ENCODE results near the gene SPIN1. TPM values are rescaled to one million over a fixed set of nuclear protein-coding genes. Genes with fewer than 3 reads are reported as not detected.
"Not testable (repeated sequence)": the region's sequence is repeated elsewhere in the genome, so short reads cannot be mapped to it uniquely, and the experiment has no call there.

Gene SPIN1
- total RNA-seq, 3 donors from 2014 or later (not counting 1 experiment from before 2014, with no cell fraction given), result 30.3 to 46.1 (median 39.3) TPM

DNA sequence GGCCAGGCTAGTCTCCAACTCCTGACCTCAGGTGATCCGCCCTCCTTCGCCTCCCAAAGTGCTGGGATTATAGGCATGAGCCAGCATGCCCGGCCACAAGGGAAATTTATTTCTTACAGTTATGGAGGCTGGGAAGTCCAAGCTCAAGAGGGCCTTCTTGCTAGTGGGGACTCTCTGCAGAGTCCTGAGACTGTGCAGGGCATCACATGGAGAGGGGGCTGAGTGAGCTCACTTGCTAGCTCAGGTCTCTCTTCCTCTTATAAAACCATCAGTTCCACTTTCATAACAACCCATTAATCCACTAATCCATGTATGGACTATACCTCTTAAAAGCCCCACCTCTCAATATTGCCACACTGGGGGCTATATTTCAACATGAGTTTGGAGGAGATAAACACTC lies 5.1 kb upstream of the SPIN1 start:
- intact Hi-C loops (cut with micrococcal nuclease), result no loop called here

DNA sequence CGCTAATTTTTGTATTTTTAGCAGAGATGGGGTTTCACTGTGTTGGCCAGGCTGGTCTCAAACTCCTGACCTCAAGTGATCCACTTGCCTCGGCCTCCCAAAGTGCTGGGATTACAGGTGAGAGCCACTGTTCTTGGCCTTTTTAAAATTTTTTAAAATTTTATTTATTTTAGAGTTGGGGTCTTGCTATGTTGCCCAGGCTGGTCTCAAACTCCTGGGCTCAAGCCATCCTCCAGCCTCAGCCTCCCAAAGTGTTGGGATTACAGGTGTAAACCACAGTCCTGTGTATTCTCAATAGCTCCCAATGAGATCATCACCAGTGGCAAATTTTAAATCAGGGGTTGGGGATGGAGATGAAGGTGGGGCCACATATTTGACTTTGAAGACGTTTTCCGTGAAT lies 2.1 kb upstream of the SPIN1 start:
- not testable (repeated sequence) for H3K27me3 ChIP-seq (ENCODE audit: control insufficient read depth, insufficient read depth, low read length); H3K36me3 ChIP-seq (ENCODE audit: control insufficient read depth, insufficient read depth, low read length); DNase-seq; H3K4me3 ChIP-seq (ENCODE audit: low read length); H3K27ac Mint-ChIP-seq; H3K9me3 ChIP-seq (ENCODE audit: control insufficient read depth, insufficient read depth, low read length); H3K27me3 Mint-ChIP-seq (ENCODE audit: low read depth in 2 of 2); H3K9me3 Mint-ChIP-seq; H3K27ac ChIP-seq (ENCODE audit: low read length); H3K36me3 Mint-ChIP-seq; ATAC-seq
- Mint-ChIP-seq H3K4me1 (peaks cover 14 to 27% of the 10 kb centered on the region in 2 donors), H3K4me3 (peak overlapping the region; percentile 91)
- peaks cover 14% of the 10 kb centered on the region for H3K4me1 ChIP-seq (ENCODE audit: control insufficient read depth, insufficient read depth, low read length)
- intact Hi-C loops (cut with micrococcal nuclease), result loop anchor here (5.0 kb wide), 1 partner anchor 209 kb away; no protein-coding TSS in a partner anchor
- 95% methylated on average over 2 of the region's 4 CpGs for WGBS (ENCODE audit: insufficient coverage)

More for the DNA sequence above, 5.1 kb upstream of the SPIN1 start:
- no peaks in the 10 kb centered on the region for H3K9me3 ChIP-seq (ENCODE audit: control insufficient read depth, insufficient read depth, low read length)
- Mint-ChIP-seq H3K36me3 (no peaks in the 10 kb centered on the region), H3K4me1 (peaks cover 8 to 9% of the 10 kb centered on the region in 2 donors), H3K4me3 (no peak overlapping the region), H3K27ac (no peak overlapping the region), H3K9me3 (no peaks in the 10 kb centered on the region), H3K27me3 (ENCODE audit: low read depth in 2 of 2) (peaks cover 4 to 7% of the 10 kb centered on the region in 2 donors)
- ATAC-seq, result no peak
- 91% methylated on average over 3 of the region's 3 CpGs for WGBS (ENCODE audit: insufficient coverage)
- H3K27ac ChIP-seq (ENCODE audit: low read length), result no peak overlapping the region
- TF ChIP-seq, protein P1, sequence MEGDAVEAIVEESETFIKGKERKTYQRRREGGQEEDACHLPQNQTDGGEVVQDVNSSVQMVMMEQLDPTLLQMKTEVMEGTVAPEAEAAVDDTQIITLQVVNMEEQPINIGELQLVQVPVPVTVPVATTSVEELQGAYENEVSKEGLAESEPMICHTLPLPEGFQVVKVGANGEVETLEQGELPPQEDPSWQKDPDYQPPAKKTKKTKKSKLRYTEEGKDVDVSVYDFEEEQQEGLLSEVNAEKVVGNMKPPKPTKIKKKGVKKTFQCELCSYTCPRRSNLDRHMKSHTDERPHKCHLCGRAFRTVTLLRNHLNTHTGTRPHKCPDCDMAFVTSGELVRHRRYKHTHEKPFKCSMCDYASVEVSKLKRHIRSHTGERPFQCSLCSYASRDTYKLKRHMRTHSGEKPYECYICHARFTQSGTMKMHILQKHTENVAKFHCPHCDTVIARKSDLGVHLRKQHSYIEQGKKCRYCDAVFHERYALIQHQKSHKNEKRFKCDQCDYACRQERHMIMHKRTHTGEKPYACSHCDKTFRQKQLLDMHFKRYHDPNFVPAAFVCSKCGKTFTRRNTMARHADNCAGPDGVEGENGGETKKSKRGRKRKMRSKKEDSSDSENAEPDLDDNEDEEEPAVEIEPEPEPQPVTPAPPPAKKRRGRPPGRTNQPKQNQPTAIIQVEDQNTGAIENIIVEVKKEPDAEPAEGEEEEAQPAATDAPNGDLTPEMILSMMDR (IDR thresholded peaks at IDR 0.05), result no peak
- H3K4me3 ChIP-seq (ENCODE audit: low read length), result no peak overlapping the region
- H3K36me3 ChIP-seq (ENCODE audit: control insufficient read depth, insufficient read depth, low read length), result no peaks in the 10 kb centered on the region
- DNase-seq, result no peak
- peaks cover 9% of the 10 kb centered on the region for H3K4me1 ChIP-seq (ENCODE audit: control insufficient read depth, insufficient read depth, low read length)
- no peaks in the 10 kb centered on the region for H3K27me3 ChIP-seq (ENCODE audit: control insufficient read depth, insufficient read depth, low read length)

DNA sequence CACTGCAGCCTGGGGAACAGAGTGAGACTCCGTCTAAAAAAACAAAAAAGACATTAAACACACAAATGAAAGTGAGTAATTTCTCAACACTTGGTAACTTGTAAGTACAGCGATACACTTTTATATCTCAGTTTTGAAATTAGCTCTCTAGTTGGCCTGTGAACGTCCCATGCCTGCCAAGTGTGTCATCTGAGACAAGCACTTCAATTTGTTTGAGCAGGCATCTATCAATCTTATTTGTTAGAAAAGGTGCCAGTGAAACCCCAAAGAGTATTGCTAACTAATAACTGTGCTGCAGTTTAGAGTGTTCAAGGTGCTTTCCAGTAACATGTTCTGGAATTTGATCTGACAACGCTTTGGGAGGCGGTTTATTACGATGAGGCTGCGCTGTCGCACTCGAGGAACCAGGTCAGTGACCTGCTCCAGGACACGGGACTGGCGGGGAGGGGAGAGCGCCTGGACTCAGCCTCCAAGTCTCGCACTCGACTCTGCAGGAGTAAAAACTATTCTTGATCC lies 1.1 kb upstream of the SPIN1 start:
- Histone ChIP-seq H3K36me3 (ENCODE audit: control insufficient read depth, insufficient read depth, low read length) (no peaks in the 10 kb centered on the region), H3K4me3 (ENCODE audit: low read length) (peak overlapping the region; percentile 82), H3K27me3 (ENCODE audit: control insufficient read depth, insufficient read depth, low read length) (no peaks in the 10 kb centered on the region), H3K4me1 (ENCODE audit: control insufficient read depth, insufficient read depth, low read length) (peaks cover 14% of the 10 kb centered on the region), H3K27ac (ENCODE audit: low read length) (peak overlapping the region; percentile 60), H3K9me3 (ENCODE audit: control insufficient read depth, insufficient read depth, low read length) (no peaks in the 10 kb centered on the region)
- peaks cover 20 to 36% of the 10 kb centered on the region in 2 donors for H3K4me1 Mint-ChIP-seq
- TF ChIP-seq, protein P1 (IDR thresholded peaks at IDR 0.05), result no peak
- 48% methylated on average over 14 of the region's 14 CpGs for WGBS (ENCODE audit: insufficient coverage)
- no peaks in the 10 kb centered on the region for H3K36me3 Mint-ChIP-seq
- ATAC-seq (no peak), DNase-seq (no peak)
- peak overlapping the region; percentile 86 to 95 for H3K27ac Mint-ChIP-seq
- no peaks in the 10 kb centered on the region for H3K27me3 Mint-ChIP-seq (ENCODE audit: low read depth in 2 of 2)
- H3K9me3 Mint-ChIP-seq, result no peaks in the 10 kb centered on the region
- peak overlapping the region; percentile 91 for H3K4me3 Mint-ChIP-seq
- intact Hi-C loops (cut with micrococcal nuclease), result loop anchor here (5.0 kb wide), 1 partner anchor 210 kb away; no protein-coding TSS in a partner anchor

DNA sequence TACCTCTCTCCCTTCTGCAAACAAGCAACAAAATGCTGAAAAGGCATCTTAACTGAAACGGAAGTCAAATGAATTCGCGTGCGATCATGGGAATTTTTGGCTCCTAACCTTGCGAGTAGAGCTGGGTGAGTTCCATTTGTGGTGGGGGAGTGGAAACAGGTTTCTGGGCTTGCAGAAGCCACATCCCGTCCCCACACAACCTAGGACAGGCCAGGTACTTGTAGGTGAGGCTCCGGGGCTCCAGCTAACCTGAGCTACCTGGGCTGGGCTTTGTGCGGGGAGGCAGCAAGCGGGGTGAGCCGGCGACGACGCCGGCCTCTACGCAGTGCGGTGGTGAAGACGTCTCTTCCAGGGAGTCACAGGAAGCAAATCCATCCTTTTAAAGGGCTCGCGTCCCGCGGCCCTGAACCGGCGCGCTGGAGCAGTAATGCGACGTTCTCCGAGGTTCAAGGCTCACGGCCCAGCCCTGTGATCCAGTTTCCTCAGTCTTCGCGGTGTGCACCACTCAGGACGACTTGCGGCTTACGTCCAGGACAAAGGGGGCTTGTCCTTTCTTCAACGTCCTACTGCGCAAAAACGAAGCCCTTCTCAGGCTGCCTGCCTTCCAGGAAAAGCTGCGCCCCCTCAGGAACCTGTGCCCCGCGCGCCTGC lies 567 bp upstream of the SPIN1 start:
- TF ChIP-seq, protein P1 (IDR thresholded peaks at IDR 0.05), result no peak
- H3K27ac Mint-ChIP-seq, result peak overlapping the region; percentile 86 to 95
- WGBS (ENCODE audit: insufficient coverage), result 2% methylated on average over 40 of the region's 40 CpGs
- H3K4me3 Mint-ChIP-seq, result peak overlapping the region; percentile 91
- no peaks in the 10 kb centered on the region for H3K27me3 Mint-ChIP-seq (ENCODE audit: low read depth in 2 of 2)
- peak overlapping the region; percentile 60 for H3K27ac ChIP-seq (ENCODE audit: low read length)
- H3K4me1 Mint-ChIP-seq, result peaks cover 26 to 41% of the 10 kb centered on the region in 2 donors
- no peaks in the 10 kb centered on the region for H3K9me3 ChIP-seq (ENCODE audit: control insufficient read depth, insufficient read depth, low read length)
- DNase-seq, result peak in 1 of 2 donors; percentile 76
- no peaks in the 10 kb centered on the region for H3K36me3 ChIP-seq (ENCODE audit: control insufficient read depth, insufficient read depth, low read length)
- H3K9me3 Mint-ChIP-seq, result no peaks in the 10 kb centered on the region
- intact Hi-C loops (cut with micrococcal nuclease), result loop anchor here (5.0 kb wide), 1 partner anchor 210 kb away; no protein-coding TSS in a partner anchor
- peaks cover 14% of the 10 kb centered on the region for H3K4me1 ChIP-seq (ENCODE audit: control insufficient read depth, insufficient read depth, low read length)
- ATAC-seq, result peak in 2 of 3 donors; percentile 1 to 5
- H3K36me3 Mint-ChIP-seq, result no peaks in the 10 kb centered on the region
- peak overlapping the region; percentile 82 for H3K4me3 ChIP-seq (ENCODE audit: low read length)
- H3K27me3 ChIP-seq (ENCODE audit: control insufficient read depth, insufficient read depth, low read length), result no peaks in the 10 kb centered on the region

Data from natural killer cell (primary cell).